Measurements from ENCODE around the gene MLYCD.
A peak's percentile ranks its signal among the peaks of the same experiment; 100 is the strongest.

MLYCD gene

DNA sequence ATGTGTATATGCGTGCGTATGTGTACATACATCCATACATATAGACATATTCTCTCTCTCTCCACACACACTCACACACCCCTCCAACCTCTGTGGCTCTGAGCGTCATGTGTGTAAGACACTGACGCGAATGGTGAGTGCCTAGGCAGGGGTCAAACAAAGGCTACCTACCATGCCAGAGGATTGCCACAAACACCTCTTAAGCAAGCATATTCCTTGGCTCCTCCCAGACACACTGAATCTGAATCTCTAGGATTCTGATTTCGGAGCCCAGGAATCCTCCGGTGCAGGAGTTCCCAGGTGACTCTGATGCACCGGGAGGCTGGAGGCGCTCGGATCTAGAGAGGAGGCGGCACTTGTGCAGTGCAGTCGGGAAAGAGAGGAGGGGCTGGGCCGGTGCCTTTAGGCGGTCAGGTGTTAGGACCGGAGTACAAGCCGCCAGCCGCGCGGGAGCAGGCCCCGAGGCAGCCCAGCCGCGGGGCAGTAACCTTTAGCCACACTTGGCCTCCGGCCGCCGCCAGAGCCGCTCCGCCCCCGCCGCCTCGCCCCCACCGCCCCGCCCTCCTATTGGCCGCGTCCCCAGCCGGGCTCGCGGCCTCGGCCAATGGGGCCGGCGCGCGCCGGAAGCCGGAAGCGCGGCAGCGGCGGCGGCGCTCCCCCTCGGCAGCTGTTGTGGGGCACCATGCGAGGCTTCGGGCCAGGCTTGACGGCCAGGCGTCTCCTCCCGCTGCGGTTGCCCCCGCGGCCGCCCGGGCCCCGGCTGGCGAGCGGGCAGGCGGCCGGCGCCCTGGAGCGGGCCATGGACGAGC is at the start of gene MLYCD:
TSS of gene MLYCD (plus strand) at position 653 of the 809 bp plus-strand sequence. CDS start at position 683, 30 bp downstream.
- DNase-seq (ENCODE audit: low spot score), result peak; percentile 98

DNA sequence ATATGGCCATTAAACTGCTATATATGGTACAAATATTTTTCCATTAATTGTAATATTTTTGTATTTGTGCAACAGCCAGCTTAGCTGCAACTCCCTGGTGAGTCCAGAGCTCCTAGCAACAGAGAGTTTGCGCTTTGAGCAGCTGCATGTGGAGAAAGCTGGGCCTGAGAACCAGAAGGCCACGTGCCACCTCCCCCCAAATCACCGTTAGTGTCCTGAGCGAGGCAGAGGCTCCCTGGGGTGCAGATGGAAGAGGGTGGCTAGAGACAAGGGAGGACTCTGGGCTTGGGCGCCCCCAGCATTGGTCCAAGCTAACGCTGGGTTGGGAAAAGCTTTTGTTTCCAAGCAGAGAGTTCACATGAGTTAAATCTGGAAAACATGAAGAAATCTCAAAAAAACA is 49.5 kb upstream of the MLYCD start:
- DNase-seq (ENCODE audit: low spot score), result no peak

DNA sequence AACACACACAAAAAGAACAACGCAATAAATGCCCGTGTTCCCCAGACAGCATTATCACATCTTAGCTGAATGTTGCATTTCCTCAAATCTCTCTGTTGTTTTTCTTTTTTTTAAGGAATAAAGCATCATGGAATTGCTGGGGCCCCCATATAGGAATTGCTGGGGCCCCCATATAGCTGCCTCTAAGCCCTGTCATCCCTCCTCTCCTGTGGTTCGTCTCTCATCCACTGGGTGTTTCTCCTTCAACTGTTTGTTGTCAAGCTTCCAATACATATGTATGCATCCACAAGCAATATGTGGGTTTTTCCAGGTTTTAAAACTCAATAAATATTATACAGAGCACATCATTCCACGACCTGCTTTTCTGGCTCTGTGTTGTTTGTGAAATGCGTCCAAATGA is 48.0 kb upstream of the MLYCD start:
- no peak for DNase-seq (ENCODE audit: low spot score)

- no peak for DNase-seq (ENCODE audit: low spot score)
These were observed 47.4 kb upstream of the MLYCD start for GRCh38 chr16:83851473-83851872.

DNA sequence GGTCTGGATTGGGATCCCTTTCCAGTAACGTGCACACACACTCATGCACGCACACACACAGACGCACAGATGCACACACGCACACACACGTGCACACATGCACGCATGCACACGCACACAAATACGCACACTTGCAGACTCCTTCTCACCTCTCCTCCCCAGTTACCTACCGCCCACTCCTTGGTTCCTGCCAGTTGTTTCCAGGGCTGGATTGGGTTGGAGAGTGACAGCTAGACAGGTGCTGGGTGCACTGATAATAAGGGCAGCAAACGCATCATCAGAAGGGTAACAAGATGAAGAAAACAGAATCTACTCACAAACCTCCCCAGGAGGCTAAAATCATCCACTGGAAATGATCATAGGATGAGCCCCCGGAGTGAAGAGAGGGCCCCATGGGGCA is 46.1 kb upstream of the MLYCD start:
- DNase-seq (ENCODE audit: low spot score), result no peak

DNA sequence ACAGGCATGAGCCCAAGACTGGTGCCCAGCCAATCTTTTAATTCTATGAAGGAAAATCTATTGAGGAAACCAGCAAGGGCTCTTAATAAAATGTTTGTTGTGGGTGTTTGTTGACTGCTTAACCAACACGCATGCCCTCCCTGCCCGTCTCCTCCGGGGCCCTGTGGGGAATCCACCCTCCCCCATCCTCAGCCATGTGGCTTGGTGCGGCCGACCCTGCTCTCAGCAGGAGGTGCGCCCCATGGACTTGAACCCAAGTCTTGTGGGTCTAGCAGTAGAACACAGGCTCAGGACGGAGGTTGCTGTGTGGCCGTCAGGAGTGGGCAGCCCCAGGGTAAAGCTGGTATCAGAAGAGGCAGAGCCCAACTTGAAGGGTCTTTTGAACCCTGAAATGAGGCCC is 45.1 kb upstream of the MLYCD start:
- DNase-seq (ENCODE audit: low spot score), result no peak

DNA sequence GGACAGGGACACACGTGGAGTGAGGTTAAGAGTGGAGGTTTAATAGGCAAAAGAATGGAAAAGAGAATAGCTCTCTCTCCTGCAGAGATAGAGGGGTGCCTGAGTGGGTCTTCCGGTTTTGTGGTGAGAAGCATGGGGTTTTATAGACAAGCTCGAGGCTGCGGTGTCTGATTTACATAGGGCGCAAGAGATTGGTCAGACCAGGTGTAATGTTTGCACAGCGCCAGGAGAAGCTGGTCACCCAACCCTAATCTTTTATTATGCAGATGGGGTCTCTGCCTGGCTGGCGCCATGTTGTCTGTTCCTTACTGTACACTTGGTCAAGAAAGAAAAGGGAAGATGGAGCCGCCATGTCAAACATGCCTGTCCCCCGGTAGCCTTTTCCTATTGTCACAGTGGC is 44.5 kb upstream of the MLYCD start:
- DNase-seq (ENCODE audit: low spot score), result no peak

GRCh38 chr16:83856792-83857191 is 42.1 kb upstream of the MLYCD start:
- no peak for DNase-seq (ENCODE audit: low spot score)

GRCh38 chr16:83859265-83859664 is 39.6 kb upstream of the MLYCD start:
- no peak for DNase-seq (ENCODE audit: low spot score)

DNA sequence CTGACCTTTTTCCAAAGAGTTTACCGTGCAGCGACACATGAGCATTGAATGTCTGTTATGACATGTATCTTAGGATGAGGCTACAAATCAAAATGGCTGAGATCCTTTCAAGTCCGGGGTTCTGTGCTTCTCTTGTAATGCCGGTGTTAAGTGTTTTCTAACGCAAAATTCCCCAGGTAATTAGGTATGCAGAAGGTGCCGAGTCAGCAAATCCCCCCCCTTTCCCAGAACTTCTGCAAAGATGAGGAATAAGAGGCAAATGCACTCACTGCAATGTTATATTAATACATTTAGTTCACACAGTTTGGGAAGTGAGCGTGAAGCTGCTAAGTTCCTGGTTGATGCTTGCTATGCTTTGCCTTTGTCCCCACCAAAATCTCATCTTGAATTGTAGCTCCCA is 36.3 kb upstream of the MLYCD start:
- DNase-seq (ENCODE audit: low spot score), result no peak

DNA sequence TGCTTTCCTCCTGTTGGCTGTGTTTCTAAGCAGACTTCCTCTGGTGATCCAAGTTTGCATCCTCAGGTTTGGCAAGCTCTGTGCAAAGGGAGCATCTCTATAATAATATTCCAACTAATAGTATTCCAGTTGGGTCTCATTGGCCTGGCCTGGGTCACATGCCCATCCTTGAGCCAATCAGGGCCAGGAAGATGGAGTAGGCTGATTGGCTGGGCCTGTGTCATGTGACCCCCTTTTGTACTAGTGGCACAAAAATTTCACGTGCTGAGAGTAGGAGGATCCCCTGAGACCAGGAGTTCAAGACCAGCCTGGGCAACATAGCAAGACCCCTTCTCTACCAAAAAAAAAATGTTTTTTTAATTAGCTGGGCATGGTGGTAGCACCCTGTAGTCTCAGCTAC is 35.2 kb upstream of the MLYCD start:
- no peak for DNase-seq (ENCODE audit: low spot score)

- DNase-seq (ENCODE audit: low spot score), result no peak
These were observed 28.1 kb upstream of the MLYCD start for GRCh38 chr16:83870830-83871229.

DNA sequence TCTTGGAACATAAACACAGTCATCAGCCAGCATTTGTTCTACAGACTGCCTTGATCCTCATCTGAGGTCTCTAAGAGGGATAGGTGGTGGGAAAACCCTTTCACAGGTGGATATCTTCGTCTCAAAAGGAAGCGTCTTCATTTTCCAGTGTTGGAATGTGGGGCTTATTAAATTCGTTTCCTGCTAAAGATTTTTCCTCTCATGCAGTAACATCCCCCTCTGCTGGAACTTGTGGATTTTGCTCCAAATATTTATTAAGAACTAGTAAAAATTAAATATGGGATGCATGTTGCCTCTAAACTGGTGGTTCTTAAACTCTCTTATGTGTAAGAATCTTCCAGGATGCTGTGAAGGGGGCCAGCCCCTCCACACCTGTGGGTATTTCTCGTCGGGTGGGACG is 20.1 kb upstream of the MLYCD start:
- DNase-seq (ENCODE audit: low spot score), result peak; percentile 72

GRCh38 chr16:83882163-83882885 is 16.6 kb upstream of the MLYCD start:
- DNase-seq (ENCODE audit: low spot score), result no peak

DNA sequence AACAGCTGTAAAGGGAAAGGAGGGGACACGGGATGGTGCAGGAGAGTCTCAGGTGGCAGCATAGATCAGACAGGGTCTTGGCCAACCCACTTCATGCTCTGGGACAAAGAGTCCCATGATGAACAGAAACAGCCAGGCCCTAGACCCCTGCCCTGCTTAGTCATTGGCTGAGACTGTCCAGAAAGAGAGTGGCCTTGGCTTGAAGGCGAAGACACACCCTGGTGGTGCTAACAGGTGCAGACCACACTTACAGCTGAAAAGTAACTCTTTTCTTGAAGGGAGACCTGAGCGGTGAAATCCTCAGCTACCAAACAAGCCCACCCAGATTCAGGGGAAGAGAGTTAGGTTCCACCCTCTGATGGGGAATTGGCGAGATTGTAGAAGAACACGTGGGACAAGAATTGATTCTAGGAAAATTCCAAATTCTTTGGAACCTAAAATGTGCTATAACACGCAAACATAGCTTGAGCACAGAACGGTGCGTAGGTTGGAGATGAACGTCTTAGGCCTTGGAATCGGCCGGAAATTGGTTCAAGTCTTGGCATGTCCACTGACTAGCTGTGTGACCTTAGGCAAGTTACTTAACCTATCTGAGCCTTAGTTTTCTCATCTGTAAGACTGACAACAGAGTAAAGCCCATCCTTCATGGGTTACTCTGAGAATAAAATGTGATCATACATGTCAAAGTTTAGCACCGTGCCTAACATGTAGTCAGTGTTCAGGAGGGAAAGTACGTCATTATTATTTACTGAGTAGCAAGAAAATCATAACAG is 12.5 kb upstream of the MLYCD start:
- no peak for DNase-seq (ENCODE audit: low spot score)

- peak; percentile 50 for DNase-seq (ENCODE audit: low spot score)
These were observed 11.8 kb upstream of the MLYCD start for GRCh38 chr16:83887080-83887479.

GRCh38 chr16:83887564-83887963 is 11.4 kb upstream of the MLYCD start:
- DNase-seq (ENCODE audit: low spot score), result no peak

- DNase-seq (ENCODE audit: low spot score), result no peak
These were observed 10.3 kb upstream of the MLYCD start for GRCh38 chr16:83888672-83889044.

DNA sequence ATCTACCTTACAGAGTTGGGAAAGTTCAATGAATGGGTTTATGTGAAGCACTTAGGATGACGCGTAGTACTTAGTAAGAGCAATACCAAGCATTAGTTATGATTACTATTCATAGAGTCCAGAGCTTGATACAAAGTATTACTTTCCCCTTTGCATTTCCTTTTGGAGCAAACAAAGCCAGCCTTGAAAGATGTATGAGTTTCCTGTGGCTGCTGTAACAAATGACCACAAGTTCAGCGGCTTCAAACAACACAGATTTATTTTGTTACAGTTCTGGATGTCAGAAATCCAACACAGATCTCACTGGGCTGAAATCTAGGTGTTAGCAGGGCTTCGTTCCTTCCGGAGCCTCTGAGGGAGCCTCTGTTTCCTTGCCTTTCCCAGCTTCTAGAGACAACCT is 8.6 kb upstream of the MLYCD start:
- no peak for DNase-seq (ENCODE audit: low spot score)

DNA sequence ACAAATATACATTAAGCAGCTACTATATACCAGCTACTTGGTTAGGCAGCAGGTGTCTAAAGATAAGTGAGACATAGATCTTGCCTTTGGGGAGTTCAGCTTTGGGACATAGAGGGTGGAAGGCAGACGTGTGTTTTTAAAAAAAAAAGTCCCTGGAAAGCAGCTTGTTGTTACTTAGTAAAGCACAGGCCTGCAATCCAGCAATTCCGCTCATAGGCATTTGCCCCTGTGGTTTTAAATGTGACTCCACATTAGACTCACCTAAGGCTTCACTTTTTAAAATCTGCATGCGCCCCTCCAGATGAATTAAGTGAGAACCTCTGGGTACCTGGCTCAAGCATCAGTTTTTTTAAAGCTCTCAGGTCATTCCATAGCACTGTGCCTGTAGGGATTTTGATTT is 7.2 kb upstream of the MLYCD start:
- DNase-seq (ENCODE audit: low spot score), result no peak

- no peak for DNase-seq (ENCODE audit: low spot score)
These were observed 3.7 kb upstream of the MLYCD start for GRCh38 chr16:83895243-83895642.

DNA sequence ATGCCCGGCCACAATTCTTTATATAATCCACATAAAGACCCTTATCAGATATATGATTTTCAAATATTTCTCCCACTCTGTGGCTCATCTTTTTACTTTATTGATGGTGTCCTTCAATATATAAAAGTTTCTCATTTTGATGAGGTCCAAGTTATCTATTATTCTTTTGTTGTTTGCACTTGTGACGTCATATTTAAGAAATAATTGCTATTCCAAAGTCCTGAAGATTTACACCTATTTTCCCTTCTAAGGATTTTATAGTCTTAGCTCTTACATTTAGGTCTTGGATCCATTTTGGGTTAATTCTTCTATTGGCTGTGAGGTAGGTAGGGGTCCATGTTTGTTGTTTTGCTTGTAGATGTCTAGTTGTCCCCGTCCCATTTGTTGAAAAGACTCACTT is 3.0 kb upstream of the MLYCD start:
- no peak for DNase-seq (ENCODE audit: low spot score)
